Keratinocyte (primary cell): ENCODE measurements around the gene FIZ1. TPM values are rescaled to one million over a fixed set of nuclear protein-coding genes. Genes with fewer than 3 reads are reported as not detected.

Experiments used
- DNase-seq: peaks from one replicate; pipeline ENCODE4 v3.0.0-alpha.2; 2011; ENCODE audit warnings: low read depth, missing footprints, low spot score
- FAIRE-seq: peaks from 2 replicates; lab custom pipeline; 2011; peaks lifted over from hg19 to GRCh38; lab: Jason Lieb, UNC
- H2AFZ ChIP-seq: 2 replicates; pipeline ENCODE4 v1.6.0; 2012; ENCODE audit warnings: low read length, control low read depth, inconsistent platforms; ENCODE audit not compliant: control insufficient read depth
- H3K27ac ChIP-seq: 2 replicates; pipeline ENCODE4 v1.5.1; 2011; ENCODE audit warnings: low read length; ENCODE audit not compliant: control insufficient read depth, insufficient read depth
- H3K27me3 ChIP-seq: 3 replicates; pipeline ENCODE4 v1.6.0; 2011; ENCODE audit warnings: low read length; ENCODE audit not compliant: control insufficient read depth, insufficient read depth; ENCODE audit errors: extremely low read depth
- H3K36me3 ChIP-seq, 2 experiments: 2 replicates in 1 of 2; 3 replicates in 1 of 2; pipeline ENCODE4 v1.5.1; 2011; ENCODE audit warnings: low read length in 2 of 2, mild to moderate bottlenecking in 1 of 2; ENCODE audit not compliant: control insufficient read depth in 2 of 2, insufficient read depth in 2 of 2; ENCODE audit errors: extremely low read depth in 1 of 2
- H3K4me1 ChIP-seq: 3 replicates; pipeline ENCODE4 v1.5.1; 2011; ENCODE audit warnings: low read length; ENCODE audit not compliant: control insufficient read depth, insufficient read depth; ENCODE audit errors: extremely low read depth
- H3K4me2 ChIP-seq: 3 replicates; pipeline ENCODE4 v1.6.0; 2011; ENCODE audit warnings: low read depth, low read length; ENCODE audit not compliant: control insufficient read depth, insufficient read depth; ENCODE audit errors: extremely low read depth
- H3K4me3 ChIP-seq, 3 experiments: fragments of 200-600 bp in 1 of 3; sonication (generic) in 1 of 3; 2 replicates in 2 of 3; 3 replicates in 1 of 3; pipeline ENCODE4 v1.5.1; 2011 to 2016; ENCODE audit warnings: low read length in 3 of 3, mild to moderate bottlenecking in 3 of 3, control low read depth in 2 of 3, inconsistent platforms in 1 of 3, low read depth in 1 of 3, mixed read lengths in 1 of 3, mixed run types in 1 of 3, moderate library complexity in 1 of 3; ENCODE audit not compliant: control insufficient read depth in 2 of 3, insufficient read depth in 2 of 3; ENCODE audit errors: extremely low read depth in 1 of 3
- H3K79me2 ChIP-seq: 2 replicates; pipeline ENCODE4 v1.6.0; 2012; ENCODE audit warnings: low read length; ENCODE audit not compliant: control insufficient read depth, insufficient read depth
- H3K9ac ChIP-seq: 3 replicates; pipeline ENCODE4 v1.6.0; 2011; ENCODE audit warnings: low read length; ENCODE audit not compliant: control insufficient read depth, insufficient read depth; ENCODE audit errors: extremely low read depth
- H3K9me1 ChIP-seq: 3 replicates; pipeline ENCODE4 v1.6.0; 2011; ENCODE audit warnings: low read length; ENCODE audit not compliant: control insufficient read depth, insufficient read depth; ENCODE audit errors: extremely low read depth
- H3K9me3 ChIP-seq: 2 replicates; pipeline ENCODE4 v1.5.1; 2012; ENCODE audit warnings: low read depth, low read length; ENCODE audit not compliant: control insufficient read depth
- H4K20me1 ChIP-seq: 3 replicates; pipeline ENCODE4 v1.6.0; 2011; ENCODE audit warnings: low read length; ENCODE audit not compliant: control insufficient read depth, insufficient read depth; ENCODE audit errors: extremely low read depth
- CTCF ChIP-seq, 3 experiments: IDR thresholded peaks in 1 of 3; conservative IDR thresholded peaks in 1 of 3; optimal IDR thresholded peaks in 1 of 3; 2 replicates in 2 of 3; 3 replicates in 1 of 3; pipeline versions ENCODE3 to v1.5.1; 2011; ENCODE audit warnings: low read length in 3 of 3, mild to moderate bottlenecking in 3 of 3, moderate library complexity in 2 of 3, control low read depth in 1 of 3, inconsistent platforms in 1 of 3; ENCODE audit not compliant: insufficient read depth in 2 of 3; ENCODE audit errors: extremely low read depth in 1 of 3
- EZH2 ChIP-seq: IDR thresholded peaks from one replicate; pipeline ENCODE4 v1.6.1; 2012; ENCODE audit warnings: inconsistent platforms, mild to moderate bottlenecking, low read length, moderate library complexity
- dilution Hi-C: fragments of 300-500 bp; cut with MboI; formaldehyde crosslinking; loops from one replicate; pipeline ENCODE4 v1.7.0; 2020; ENCODE audit warnings: low sequenced_read_pairs; ENCODE audit not compliant: extremely low pct_ligation_motif_present
- polyA plus RNA-seq, 5 experiments: library from polyadenylated mRNA; depleted of rRNA in 3 of 5; stranded (reverse) in 3 of 5; stranded (forward) in 1 of 5; unstranded in 1 of 5; fragments of >200 nt; gene quantifications; 1 replicate in 1 of 5; 2 replicates in 3 of 5; 3 replicates in 1 of 5; pipeline versions ENCODE4 v1.2.1 to v1.2.3, GENCODE V29; 2011 to 2012; ENCODE audit warnings: missing spikeins in 2 of 5, low read depth in 1 of 5, low replicate concordance in 1 of 5

The FIZ1 gene
- polyA plus RNA-seq, 1 donor (not counting 4 experiments of a cell fraction or from before 2014, with no cell fraction given), result 2.7 TPM

- H3K9me3 ChIP-seq, result no peaks in the 10 kb centered on the region
- H4K20me1 ChIP-seq, result peaks cover 3% of the 10 kb centered on the region
- H3K4me3 ChIP-seq, result no peak overlapping the region
- H3K4me2 ChIP-seq, result no peak overlapping the region
- no peak overlapping the region for H3K27ac ChIP-seq
- FAIRE-seq (no peak), DNase-seq (no peak)
- no peaks in the 10 kb centered on the region for H3K4me1 ChIP-seq
- H3K9me1 ChIP-seq, result no peaks in the 10 kb centered on the region
- H3K79me2 ChIP-seq, result peaks cover 10% of the 10 kb centered on the region
- peaks cover 5 to 10% of the 10 kb centered on the region in 2 experiments for H3K36me3 ChIP-seq
- dilution Hi-C loops, result no loop called here
- H3K9ac ChIP-seq, result no peak overlapping the region
- TF ChIP-seq CTCF (optimal IDR thresholded peaks at IDR 0.05 in 1 of 3, IDR thresholded peaks at IDR 0.05 in 1 of 3, conservative IDR thresholded peaks at IDR 0.05 in 1 of 3; ENCODE audit: extremely low read depth in 1 of 3, insufficient read depth in 2 of 3, low read length in 3 of 3) (no peak), EZH2 (no peak)
- no peaks in the 10 kb centered on the region for H3K27me3 ChIP-seq
- no peak overlapping the region for H2AFZ ChIP-seq
These were observed 17.1 kb upstream of the FIZ1 start for GRCh38 chr19:55616395-55616875.

- no peaks in the 10 kb centered on the region for H3K9me3 ChIP-seq
- TF ChIP-seq CTCF (optimal IDR thresholded peaks at IDR 0.05 in 1 of 3, IDR thresholded peaks at IDR 0.05 in 1 of 3, conservative IDR thresholded peaks at IDR 0.05 in 1 of 3; ENCODE audit: extremely low read depth in 1 of 3, insufficient read depth in 2 of 3, low read length in 3 of 3) (no peak), EZH2 (no peak)
- DNase-seq (no peak), FAIRE-seq (no peak)
- H3K4me1 ChIP-seq, result no peaks in the 10 kb centered on the region
- no peak overlapping the region for H2AFZ ChIP-seq
- dilution Hi-C loops, result no loop called here
- peaks cover 15% of the 10 kb centered on the region for H3K79me2 ChIP-seq
- no peak overlapping the region for H3K9ac ChIP-seq
- H3K4me3 ChIP-seq, result no peak overlapping the region
- no peak overlapping the region for H3K4me2 ChIP-seq
- H3K27ac ChIP-seq, result no peak overlapping the region
- H4K20me1 ChIP-seq, result peaks cover 3% of the 10 kb centered on the region
- H3K9me1 ChIP-seq, result no peaks in the 10 kb centered on the region
- H3K36me3 ChIP-seq, result peaks cover 5 to 9% of the 10 kb centered on the region in 2 experiments
- H3K27me3 ChIP-seq, result no peaks in the 10 kb centered on the region
These were observed 16.5 kb upstream of the FIZ1 start for GRCh38 chr19:55615543-55616394.
